HEK293T (cell line): ENCODE measurements around the gene CLDN8.

Experiments used
- ARNT ChIP-seq: fragments of 450-650 bp; IDR thresholded peaks from 2 replicates; pipeline ENCODE4 v1.6.1; 2017; ENCODE audit warnings: mild to moderate bottlenecking
- BHLHE40 ChIP-seq: fragments of 450-650 bp; IDR thresholded peaks from 2 replicates; pipeline ENCODE4 v1.6.1; 2016; ENCODE audit warnings: mild to moderate bottlenecking, moderate library complexity, borderline replicate concordance
- FOXA1 ChIP-seq: fragments of 450-650 bp; IDR thresholded peaks from 2 replicates; pipeline ENCODE4 v1.6.1; 2016; ENCODE audit warnings: mild to moderate bottlenecking
- FOXM1 ChIP-seq: fragments of 450-650 bp; IDR thresholded peaks from 2 replicates; pipeline ENCODE4 v1.6.1; 2017; ENCODE audit warnings: mild to moderate bottlenecking, borderline replicate concordance
- LEF1 ChIP-seq: fragments of 450-650 bp; IDR thresholded peaks from 2 replicates; pipeline ENCODE4 v1.6.1; 2017; ENCODE audit warnings: mild to moderate bottlenecking, borderline replicate concordance
- NFRKB ChIP-seq: fragments of 450-650 bp; IDR thresholded peaks from 2 replicates; pipeline ENCODE4 v1.6.1; 2016; ENCODE audit warnings: mild to moderate bottlenecking, moderate library complexity
- SP1 ChIP-seq: fragments of 450-650 bp; IDR thresholded peaks from 2 replicates; pipeline ENCODE4 v1.6.1; 2017
- SUZ12 ChIP-seq: fragments of 450-650 bp; IDR thresholded peaks from 2 replicates; pipeline ENCODE4 v1.6.1; 2016; ENCODE audit warnings: mild to moderate bottlenecking
- TF ChIP-seq, protein P1 (sequence below): fragments of 450-650 bp; IDR thresholded peaks from 2 replicates; pipeline ENCODE4 v1.6.1; 2016

GRCh38 chr21:30200000-30200399 lies 15.9 kb downstream of the CLDN8 start:
- TF ChIP-seq FOXA1 (no peak), SP1 (no peak), LEF1 (no peak), FOXM1 (no peak), BHLHE40 (no peak), ARNT (no peak), NFRKB (no peak), SUZ12 (no peak)
- TF ChIP-seq, protein P1, sequence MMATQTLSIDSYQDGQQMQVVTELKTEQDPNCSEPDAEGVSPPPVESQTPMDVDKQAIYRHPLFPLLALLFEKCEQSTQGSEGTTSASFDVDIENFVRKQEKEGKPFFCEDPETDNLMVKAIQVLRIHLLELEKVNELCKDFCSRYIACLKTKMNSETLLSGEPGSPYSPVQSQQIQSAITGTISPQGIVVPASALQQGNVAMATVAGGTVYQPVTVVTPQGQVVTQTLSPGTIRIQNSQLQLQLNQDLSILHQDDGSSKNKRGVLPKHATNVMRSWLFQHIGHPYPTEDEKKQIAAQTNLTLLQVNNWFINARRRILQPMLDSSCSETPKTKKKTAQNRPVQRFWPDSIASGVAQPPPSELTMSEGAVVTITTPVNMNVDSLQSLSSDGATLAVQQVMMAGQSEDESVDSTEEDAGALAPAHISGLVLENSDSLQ = no peak
